Measurements from ENCODE around the gene UBE2G1.

DNA sequence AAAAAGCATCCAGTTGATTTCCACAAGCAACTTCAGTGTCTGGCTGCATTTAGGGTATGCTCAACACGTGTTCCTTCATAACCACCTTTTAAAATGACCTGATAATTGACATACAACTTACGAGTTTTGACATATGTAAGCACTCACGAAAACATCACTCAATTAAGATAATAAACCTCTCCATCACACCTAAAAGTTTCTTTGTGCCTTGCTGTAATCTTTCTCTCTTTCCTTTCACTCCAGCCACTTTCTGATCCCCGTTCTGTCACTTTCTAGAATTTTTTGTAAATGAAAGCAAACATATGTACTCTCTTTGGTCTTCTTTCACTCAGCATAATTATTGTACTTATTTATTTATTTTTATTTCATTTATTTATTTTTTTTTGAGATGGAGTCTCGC lies 20.7 kb upstream of the UBE2G1 start:
- TF ChIP-seq, protein P1, sequence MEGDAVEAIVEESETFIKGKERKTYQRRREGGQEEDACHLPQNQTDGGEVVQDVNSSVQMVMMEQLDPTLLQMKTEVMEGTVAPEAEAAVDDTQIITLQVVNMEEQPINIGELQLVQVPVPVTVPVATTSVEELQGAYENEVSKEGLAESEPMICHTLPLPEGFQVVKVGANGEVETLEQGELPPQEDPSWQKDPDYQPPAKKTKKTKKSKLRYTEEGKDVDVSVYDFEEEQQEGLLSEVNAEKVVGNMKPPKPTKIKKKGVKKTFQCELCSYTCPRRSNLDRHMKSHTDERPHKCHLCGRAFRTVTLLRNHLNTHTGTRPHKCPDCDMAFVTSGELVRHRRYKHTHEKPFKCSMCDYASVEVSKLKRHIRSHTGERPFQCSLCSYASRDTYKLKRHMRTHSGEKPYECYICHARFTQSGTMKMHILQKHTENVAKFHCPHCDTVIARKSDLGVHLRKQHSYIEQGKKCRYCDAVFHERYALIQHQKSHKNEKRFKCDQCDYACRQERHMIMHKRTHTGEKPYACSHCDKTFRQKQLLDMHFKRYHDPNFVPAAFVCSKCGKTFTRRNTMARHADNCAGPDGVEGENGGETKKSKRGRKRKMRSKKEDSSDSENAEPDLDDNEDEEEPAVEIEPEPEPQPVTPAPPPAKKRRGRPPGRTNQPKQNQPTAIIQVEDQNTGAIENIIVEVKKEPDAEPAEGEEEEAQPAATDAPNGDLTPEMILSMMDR (IDR thresholded peaks at IDR 0.05) = no peak
- TF ChIP-seq POLR2A (IDR thresholded peaks at IDR 0.05) = no peak

All from body of pancreas (tissue), 4 donors.